Measurements from ENCODE around the gene GYS1. TPM values are rescaled to one million over a fixed set of nuclear protein-coding genes. Genes with fewer than 3 reads are reported as not detected.
A peak's percentile ranks its signal among the peaks of the same experiment; 100 is the strongest.

Gene GYS1
- total RNA-seq, 1 experiment from 2014 or later = 38.6 TPM

DNA sequence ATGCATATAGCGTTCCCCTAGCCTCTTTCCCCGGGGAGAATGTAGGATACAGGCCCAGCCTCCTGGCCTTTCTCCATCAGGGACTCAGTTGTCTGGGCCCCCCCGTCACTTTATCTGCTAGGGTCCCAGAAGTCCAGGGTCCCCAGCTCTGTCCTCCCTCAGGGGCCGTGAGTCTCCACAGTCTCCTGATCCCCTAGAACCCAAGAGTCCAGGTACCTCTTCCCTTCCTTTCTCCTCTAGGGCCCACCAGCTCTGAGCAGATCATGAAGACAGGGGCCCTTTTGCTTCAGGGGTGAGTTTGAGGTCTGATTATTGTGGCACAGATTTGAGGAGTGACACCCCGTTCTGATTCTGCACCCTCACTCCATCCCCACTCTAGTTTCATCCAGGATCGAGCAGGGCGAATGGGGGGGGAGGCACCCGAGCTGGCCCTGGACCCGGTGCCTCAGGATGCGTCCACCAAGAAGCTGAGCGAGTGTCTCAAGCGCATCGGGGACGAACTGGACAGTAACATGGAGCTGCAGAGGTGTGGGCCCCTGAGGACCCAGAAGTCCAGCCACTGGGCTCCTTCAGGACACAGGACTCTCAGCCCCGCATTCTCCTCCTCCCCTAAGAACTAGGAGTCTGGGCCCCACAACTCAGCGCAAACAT, 37.7 kb downstream of the GYS1 start:
- H3K27ac ChIP-seq (ENCODE audit: low read length) = no peak overlapping the region
- no peaks in the 10 kb centered on the region for H3K9me3 ChIP-seq (ENCODE audit: low read length)
- CTCF ChIA-PET = no interaction called here
- 0 out of 2 replicates have a peak overlapping the region, but pooled peaks have one; percentile 87 for H2AFZ ChIP-seq (ENCODE audit: low read length)
- peaks cover 4% of the 10 kb centered on the region; the same call in 1 of the 2 replicates for H3K4me1 ChIP-seq (ENCODE audit: insufficient read depth, low read length)
- DNase-seq = no peak
- H3K9me2 ChIP-seq (replicated peaks; ENCODE audit: low read length) = no peaks in the 10 kb centered on the region
- BruUV-seq (replicated peaks) = no TSS peak
- H3K9ac ChIP-seq (ENCODE audit: low read length) = peak overlapping the region; percentile 94
- ATAC-seq = no peak
- peaks cover 15% of the 10 kb centered on the region for H3K79me2 ChIP-seq (ENCODE audit: low read length)
- peak overlapping the region; percentile 87 for H3K4me3 ChIP-seq (ENCODE audit: low read length)
- no peaks in the 10 kb centered on the region for H3F3A ChIP-seq (ENCODE audit: low read length, unreplicated experiment)
- H3K36me3 ChIP-seq (ENCODE audit: low read depth, low read length) = no peaks in the 10 kb centered on the region
- POLR2A ChIA-PET (ENCODE audit: unreplicated experiment) = no interaction called here
- H3K4me2 ChIP-seq (ENCODE audit: low read length) = peak overlapping the region; percentile 83
- no peak for TF ChIP-seq EZH2 (IDR thresholded peaks at IDR 0.05; ENCODE audit: low read length, unreplicated experiment)
- no peak for TF ChIP-seq EZH2phosphoT487 (IDR thresholded peaks at IDR 0.05; ENCODE audit: borderline replicate concordance, low read length)
- H4K20me1 ChIP-seq (ENCODE audit: low read length) = no peaks in the 10 kb centered on the region
- H3K27me3 ChIP-seq (ENCODE audit: low read length) = no peaks in the 10 kb centered on the region
- intact Hi-C loops (cut with micrococcal nuclease) = no loop called here

DNA sequence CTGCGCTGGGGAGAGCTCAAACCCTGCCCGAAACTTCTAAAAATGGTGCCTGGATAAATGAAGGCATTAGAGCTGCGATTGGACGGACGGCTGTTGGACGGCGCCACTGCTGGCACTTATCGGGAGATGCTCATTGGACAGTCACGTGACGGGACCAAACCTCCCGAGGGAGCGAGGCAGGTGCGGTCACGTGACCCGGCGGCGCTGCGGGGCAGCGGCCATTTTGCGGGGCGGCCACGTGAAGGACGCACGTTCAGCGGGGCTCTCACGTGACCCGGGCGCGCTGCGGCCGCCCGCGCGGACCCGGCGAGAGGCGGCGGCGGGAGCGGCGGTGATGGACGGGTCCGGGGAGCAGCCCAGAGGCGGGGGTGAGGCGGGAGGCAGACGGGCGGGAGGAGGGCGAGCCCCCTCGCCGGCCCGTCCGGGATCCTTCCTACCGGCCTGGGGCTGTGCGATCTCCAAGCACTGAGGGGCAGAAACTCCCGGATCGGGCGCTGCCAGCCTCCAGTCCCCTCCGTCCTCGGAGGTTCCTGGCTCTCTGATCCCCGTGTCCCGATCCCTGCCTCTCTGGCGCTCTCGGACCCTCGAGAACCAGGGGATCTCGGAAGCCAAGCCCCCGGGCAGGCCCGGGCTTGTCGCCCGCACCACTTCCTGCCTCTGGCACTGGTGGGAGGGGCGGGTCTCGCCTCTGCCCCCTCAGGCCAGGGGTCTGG, 38.4 kb downstream of the GYS1 start, which contains the start of gene BAX:
TSS of gene BAX (plus strand) at position 281 of the 713 bp plus-strand sequence. CDS start at position 335, 54 bp downstream.
- BruUV-seq (replicated peaks) = TSS peak; percentile 64
- H4K20me1 ChIP-seq (ENCODE audit: low read length) = no peaks in the 10 kb centered on the region
- H3K4me2 ChIP-seq (ENCODE audit: low read length) = peak within 1 kb of the TSS; percentile 83
- ATAC-seq = peak; percentile 91
- peak within 1 kb of the TSS; percentile 11; the same call in 1 of the 2 replicates for H3K27ac ChIP-seq (ENCODE audit: low read length)
- no peaks in the 10 kb centered on the region for H3K9me2 ChIP-seq (replicated peaks; ENCODE audit: low read length)
- H3K4me1 ChIP-seq (ENCODE audit: insufficient read depth, low read length) = peaks cover 4% of the 10 kb centered on the region; the same call in 1 of the 2 replicates
- H3K36me3 ChIP-seq (ENCODE audit: low read depth, low read length) = no peaks in the 10 kb centered on the region
- H3K79me2 ChIP-seq (ENCODE audit: low read length) = peaks cover 15% of the 10 kb centered on the region
- ChIA-PET CTCF (no interaction called here), POLR2A (ENCODE audit: unreplicated experiment) (interaction anchor here (0.6 kb wide), 1 partner anchor 38 kb away, joined by 4 read pairs; the partner anchor contains the start of gene GYS1)
- TF ChIP-seq EZH2 (IDR thresholded peaks at IDR 0.05; ENCODE audit: low read length, unreplicated experiment) = no peak
- TF ChIP-seq, protein P1, sequence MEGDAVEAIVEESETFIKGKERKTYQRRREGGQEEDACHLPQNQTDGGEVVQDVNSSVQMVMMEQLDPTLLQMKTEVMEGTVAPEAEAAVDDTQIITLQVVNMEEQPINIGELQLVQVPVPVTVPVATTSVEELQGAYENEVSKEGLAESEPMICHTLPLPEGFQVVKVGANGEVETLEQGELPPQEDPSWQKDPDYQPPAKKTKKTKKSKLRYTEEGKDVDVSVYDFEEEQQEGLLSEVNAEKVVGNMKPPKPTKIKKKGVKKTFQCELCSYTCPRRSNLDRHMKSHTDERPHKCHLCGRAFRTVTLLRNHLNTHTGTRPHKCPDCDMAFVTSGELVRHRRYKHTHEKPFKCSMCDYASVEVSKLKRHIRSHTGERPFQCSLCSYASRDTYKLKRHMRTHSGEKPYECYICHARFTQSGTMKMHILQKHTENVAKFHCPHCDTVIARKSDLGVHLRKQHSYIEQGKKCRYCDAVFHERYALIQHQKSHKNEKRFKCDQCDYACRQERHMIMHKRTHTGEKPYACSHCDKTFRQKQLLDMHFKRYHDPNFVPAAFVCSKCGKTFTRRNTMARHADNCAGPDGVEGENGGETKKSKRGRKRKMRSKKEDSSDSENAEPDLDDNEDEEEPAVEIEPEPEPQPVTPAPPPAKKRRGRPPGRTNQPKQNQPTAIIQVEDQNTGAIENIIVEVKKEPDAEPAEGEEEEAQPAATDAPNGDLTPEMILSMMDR (conservative IDR thresholded peaks at IDR 0.05; ENCODE audit: low read depth, low read length) = no peak
- TF ChIP-seq EZH2phosphoT487 (IDR thresholded peaks at IDR 0.05; ENCODE audit: borderline replicate concordance, low read length) = no peak
- intact Hi-C loops (cut with micrococcal nuclease) = no loop called here
- peak within 1 kb of the TSS; percentile 87 for H3K4me3 ChIP-seq (ENCODE audit: low read length)
- DNase-seq = peak; percentile 93
- no peaks in the 10 kb centered on the region for H3F3A ChIP-seq (ENCODE audit: low read length, unreplicated experiment)
- H3K9me3 ChIP-seq (ENCODE audit: low read length) = no peaks in the 10 kb centered on the region
- peak within 1 kb of the TSS; percentile 87 for H2AFZ ChIP-seq (ENCODE audit: low read length)
- H3K27me3 ChIP-seq (ENCODE audit: low read length) = no peaks in the 10 kb centered on the region
- peak within 1 kb of the TSS; percentile 94 for H3K9ac ChIP-seq (ENCODE audit: low read length)

DNA sequence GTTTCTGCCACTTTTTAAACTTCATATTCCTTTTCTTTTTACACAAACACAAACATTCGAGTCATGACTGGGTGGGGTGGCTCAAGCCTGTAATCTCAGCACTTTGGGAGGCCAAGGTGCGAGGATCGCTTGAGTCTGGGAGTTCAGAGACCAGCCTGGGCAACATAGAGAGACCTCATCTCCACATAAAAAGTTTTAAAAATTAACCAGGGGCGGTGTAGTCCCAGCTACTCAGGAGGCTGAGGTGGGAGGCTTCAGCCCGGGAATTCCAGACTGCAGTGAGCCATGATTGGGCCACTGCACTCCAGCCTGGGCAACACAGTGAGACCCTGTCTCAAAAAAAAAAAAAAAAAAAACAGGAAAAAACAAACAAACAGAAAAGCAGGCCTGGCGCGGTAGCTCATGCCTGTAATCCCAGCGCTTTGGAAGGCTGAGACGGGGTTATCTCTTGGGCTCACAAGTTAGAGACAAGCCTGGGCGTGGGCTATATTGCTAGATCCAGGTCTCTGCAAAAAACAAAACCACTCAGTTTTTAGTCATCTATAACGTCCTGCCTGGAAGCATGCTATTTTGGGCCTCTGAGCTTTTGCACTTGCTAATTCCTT, 39.0 kb downstream of the GYS1 start:
- H3K4me1 ChIP-seq (ENCODE audit: insufficient read depth, low read length) = peaks cover 4% of the 10 kb centered on the region; the same call in 1 of the 2 replicates
- H3F3A ChIP-seq (ENCODE audit: low read length, unreplicated experiment) = no peaks in the 10 kb centered on the region
- ATAC-seq = no peak
- TSS peak; percentile 53 for BruUV-seq (replicated peaks)
- H3K4me3 ChIP-seq (ENCODE audit: low read length) = peak overlapping the region; percentile 87
- TF ChIP-seq EZH2 (IDR thresholded peaks at IDR 0.05; ENCODE audit: low read length, unreplicated experiment) (no peak), EZH2phosphoT487 (IDR thresholded peaks at IDR 0.05; ENCODE audit: borderline replicate concordance, low read length) (no peak)
- TF ChIP-seq, protein P1 (conservative IDR thresholded peaks at IDR 0.05; ENCODE audit: low read depth, low read length) = no peak
- peak overlapping the region; percentile 83 for H3K4me2 ChIP-seq (ENCODE audit: low read length)
- no peak for DNase-seq
- H3K27me3 ChIP-seq (ENCODE audit: low read length) = no peaks in the 10 kb centered on the region
- no peak overlapping the region for H3K27ac ChIP-seq (ENCODE audit: low read length)
- H3K79me2 ChIP-seq (ENCODE audit: low read length) = peaks cover 15% of the 10 kb centered on the region
- intact Hi-C loops (cut with micrococcal nuclease) = no loop called here
- H2AFZ ChIP-seq (ENCODE audit: low read length) = peak overlapping the region; percentile 87
- ChIA-PET POLR2A (ENCODE audit: unreplicated experiment) (interaction anchor here (0.6 kb wide), 1 partner anchor 39 kb away, joined by 4 read pairs; the partner anchor contains the start of gene GYS1), CTCF (no interaction called here)
- no peaks in the 10 kb centered on the region for H3K9me3 ChIP-seq (ENCODE audit: low read length)
- H3K36me3 ChIP-seq (ENCODE audit: low read depth, low read length) = no peaks in the 10 kb centered on the region
- H3K9me2 ChIP-seq (replicated peaks; ENCODE audit: low read length) = no peaks in the 10 kb centered on the region
- peak overlapping the region; percentile 94; the same call in 1 of the 2 replicates for H3K9ac ChIP-seq (ENCODE audit: low read length)
- H4K20me1 ChIP-seq (ENCODE audit: low read length) = no peaks in the 10 kb centered on the region

Data from PC-3 (cell line).